A549 (cell line): ENCODE results near the gene GNG12. TPM values are rescaled to one million over a fixed set of nuclear protein-coding genes. Genes with fewer than 3 reads are reported as not detected.
A peak's percentile ranks its signal among the peaks of the same experiment; 100 is the strongest.

ENCODE experiments used
- ATAC-seq, 2 experiments: fragments of 200-7000 bp in 1 of 2; fragments of >200 bp in 1 of 2; cut with Nextera tagmentation in 1 of 2; cut with Tn5 transposase in 1 of 2; 3 replicates each; pipeline versions ENCODE4 v1.8.0 to v1.9.1; 2018 to 2020; ENCODE audit warnings: mild to moderate bottlenecking in 1 of 2, moderate library complexity in 1 of 2
- CTCF ChIA-PET: fragments of 300-600 bp; sonication (Branson Sonifier 250); formaldehyde crosslinking; extraction: SDS; loops from one replicate; lab custom pipeline; 2021; ENCODE audit warnings: antibody characterized with exemption, inconsistent platforms; lab: Yijun Ruan, JAX
- POLR2A ChIA-PET: fragments of 350-600 bp; formaldehyde crosslinking; extraction: SDS; loops from one replicate; lab custom pipeline; 2021; ENCODE audit warnings: antibody characterized with exemption, inconsistent platforms; lab: Yijun Ruan, JAX
- DNase-seq, 2 experiments: peaks; one replicate each; pipeline versions ENCODE4 v3.0.0 to v3.0.0-alpha.2; 2011 to 2016; ENCODE audit warnings: low read depth in 1 of 2, low spot score in 1 of 2
- FAIRE-seq: peaks from 2 replicates; lab custom pipeline; 2011; peaks lifted over from hg19 to GRCh38; lab: Jason Lieb, UNC
- H3K27ac ChIP-seq, 2 experiments: fragments of >200 bp; sonication (Bioruptor Twin); formaldehyde crosslinking; 3 replicates each; pipeline ENCODE4 v1.5.1; 2016 to 2017
- H3K4me1 ChIP-seq: fragments of >200 bp; sonication (Bioruptor Twin); formaldehyde crosslinking; 3 replicates; pipeline ENCODE4 v1.6.1; 2016
- H3K4me2 ChIP-seq: fragments of >200 bp; sonication (Bioruptor Twin); formaldehyde crosslinking; 3 replicates; pipeline ENCODE4 v1.6.1; 2016
- H3K4me3 ChIP-seq: fragments of >200 bp; sonication (Bioruptor Twin); formaldehyde crosslinking; 3 replicates; pipeline ENCODE4 v1.5.1; 2016
- H3K9me3 ChIP-seq: fragments of >200 bp; sonication (Bioruptor Twin); formaldehyde crosslinking; 3 replicates; pipeline ENCODE4 v1.6.1; 2016
- CBX2 ChIP-seq: fragments of 200-600 bp; sonication (generic); IDR thresholded peaks from 2 replicates; pipeline ENCODE4 v1.6.1; 2016; ENCODE audit warnings: low read depth, mild to moderate bottlenecking, borderline replicate concordance
- CHD2 ChIP-seq: fragments of 150-350 bp; IDR thresholded peaks from 2 replicates; pipeline ENCODE4 v1.6.1; 2014; ENCODE audit warnings: low read length; ENCODE audit not compliant: partially characterized antibody
- E2F6 ChIP-seq: IDR thresholded peaks from 2 replicates; pipeline ENCODE4 v1.6.1; 2012; ENCODE audit warnings: low read depth, borderline replicate concordance
- HEYL ChIP-seq: fragments of 250-450 bp; sonication (Bioruptor Pico); IDR thresholded peaks from 2 replicates; pipeline ENCODE4 v1.8.0; 2021; ENCODE audit warnings: mild to moderate bottlenecking, moderate library complexity
- HOXA7 ChIP-seq: fragments of 250-450 bp; sonication (Bioruptor Pico); IDR thresholded peaks from 2 replicates; pipeline ENCODE4 v1.5.0; 2020; ENCODE audit warnings: mild to moderate bottlenecking, moderate library complexity
- JUN ChIP-seq, 2 experiments: fragments of >200 bp; sonication (Bioruptor Twin); formaldehyde crosslinking; IDR thresholded peaks; 2 replicates in 1 of 2; 3 replicates in 1 of 2; pipeline ENCODE4 v1.6.1; 2016 to 2017
- JUNB ChIP-seq: fragments of >200 bp; sonication (Bioruptor Twin); formaldehyde crosslinking; IDR thresholded peaks from 2 replicates; pipeline ENCODE4 v1.6.1; 2016
- MAFK ChIP-seq: fragments of 450-650 bp; IDR thresholded peaks from 2 replicates; pipeline ENCODE4 v1.6.1; 2014; ENCODE audit not compliant: partially characterized antibody
- MAX ChIP-seq: IDR thresholded peaks from 2 replicates; pipeline ENCODE4 v1.6.1; 2012
- PHF8 ChIP-seq: fragments of 200-600 bp; sonication (generic); IDR thresholded peaks from 2 replicates; pipeline ENCODE4 v1.6.1; 2016; ENCODE audit warnings: low read depth, mild to moderate bottlenecking, antibody characterized with exemption, moderate library complexity, borderline replicate concordance
- RARB ChIP-seq: fragments of 250-450 bp; sonication (Bioruptor Pico); IDR thresholded peaks from 2 replicates; pipeline ENCODE4 v1.8.0; 2021; ENCODE audit warnings: mild to moderate bottlenecking, moderate library complexity
- RCOR1 ChIP-seq: fragments of 150-350 bp; IDR thresholded peaks from 2 replicates; pipeline ENCODE4 v1.6.1; 2014; ENCODE audit warnings: antibody characterized with exemption, low read length, low read depth
- REST ChIP-seq: fragments of 200-600 bp; sonication (generic); IDR thresholded peaks from 2 replicates; pipeline ENCODE4 v1.6.1; 2016; ENCODE audit warnings: antibody characterized with exemption, mild to moderate bottlenecking, moderate library complexity
- RFX5 ChIP-seq: fragments of 450-650 bp; IDR thresholded peaks from 2 replicates; pipeline ENCODE4 v1.7.1; 2014; ENCODE audit warnings: antibody characterized with exemption, mild to moderate bottlenecking, moderate library complexity
- SREBF2 ChIP-seq: fragments of 450-650 bp; IDR thresholded peaks from 2 replicates; pipeline ENCODE4 v1.6.1; 2014; ENCODE audit warnings: mild to moderate bottlenecking, moderate library complexity
- ZNF302 ChIP-seq: fragments of 250-450 bp; sonication (Bioruptor Pico); IDR thresholded peaks from 2 replicates; pipeline ENCODE4 v1.9.0; 2021; ENCODE audit warnings: inconsistent platforms, mild to moderate bottlenecking, moderate library complexity
- WGBS: methylation state at CpG from one replicate; pipeline ENCODE4 v1.1.6; 2017; ENCODE audit errors: missing lambda C conversion rate; 5-methylcytosine and 5-hydroxymethylcytosine counted together
- polyA plus RNA-seq, 4 experiments: library from polyadenylated mRNA; depleted of rRNA in 3 of 4; stranded (reverse); fragments of >200 nt; fragmentation: RNase III in 1 of 4; extraction: RNeasy Plus Mini Kit Qiagen cat#74134 plus additional on column Dnase treatment in 1 of 4; gene quantifications; 2 replicates in 3 of 4; 3 replicates in 1 of 4; pipeline ENCODE4 v1.2.3, GENCODE V29; 2011 to 2017
- TF ChIP-seq, protein P1 (sequence below): fragments of >200 bp; sonication (Bioruptor Twin); formaldehyde crosslinking; IDR thresholded peaks from 3 replicates; pipeline ENCODE4 v1.6.1; 2016

The GNG12 gene
- polyA plus RNA-seq, 2 of the 4 experiments (the other 2 are of a cell fraction) = 91.8 to 132 TPM

DNA sequence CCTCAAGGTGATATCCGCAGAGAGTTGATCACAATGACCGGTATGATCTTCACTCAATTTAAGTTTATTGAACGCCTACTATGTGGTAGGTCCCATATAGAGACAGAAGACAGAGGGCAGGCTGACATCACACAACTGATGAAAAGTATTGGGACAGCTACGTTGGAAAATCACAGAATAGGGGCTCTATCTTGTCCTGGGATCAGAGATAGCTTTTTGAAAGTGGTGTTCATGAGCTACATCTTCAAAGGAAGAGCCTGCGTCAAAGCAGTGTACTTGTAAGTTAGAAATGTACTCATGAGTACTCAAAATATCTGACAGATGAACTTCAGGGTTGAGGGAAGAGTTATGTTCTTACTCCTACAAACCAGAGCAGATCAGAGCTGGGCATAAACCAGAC is 93.9 kb downstream of the GNG12 start:
- WGBS = 87% methylated on average over 5 of the region's 5 CpGs
- H3K4me2 ChIP-seq = no peak overlapping the region
- no peaks in the 10 kb centered on the region for H3K9me3 ChIP-seq
- POLR2A ChIA-PET = no interaction called here
- FAIRE-seq (no peak), DNase-seq (no peak), ATAC-seq (no peak)
- H3K4me3 ChIP-seq = no peak overlapping the region
- CTCF ChIA-PET = interaction anchor here (1.0 to 2.2 kb wide), 2 partner anchors 21 to 204 kb away, joined by 3 to 9 read pairs; no protein-coding TSS in a partner anchor
- H3K4me1 ChIP-seq = peaks cover 58% of the 10 kb centered on the region
- TF ChIP-seq, protein P1, sequence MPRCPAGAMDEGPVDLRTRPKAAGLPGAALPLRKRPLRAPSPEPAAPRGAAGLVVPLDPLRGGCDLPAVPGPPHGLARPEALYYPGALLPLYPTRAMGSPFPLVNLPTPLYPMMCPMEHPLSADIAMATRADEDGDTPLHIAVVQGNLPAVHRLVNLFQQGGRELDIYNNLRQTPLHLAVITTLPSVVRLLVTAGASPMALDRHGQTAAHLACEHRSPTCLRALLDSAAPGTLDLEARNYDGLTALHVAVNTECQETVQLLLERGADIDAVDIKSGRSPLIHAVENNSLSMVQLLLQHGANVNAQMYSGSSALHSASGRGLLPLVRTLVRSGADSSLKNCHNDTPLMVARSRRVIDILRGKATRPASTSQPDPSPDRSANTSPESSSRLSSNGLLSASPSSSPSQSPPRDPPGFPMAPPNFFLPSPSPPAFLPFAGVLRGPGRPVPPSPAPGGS = no peak
- no peak for TF ChIP-seq ZNF302 (CRISPR knock-in tag)
- TF ChIP-seq CHD2 = no peak
- TF ChIP-seq REST = no peak
- TF ChIP-seq PHF8 = no peak
- peak overlapping the region in 1 of 2 experiments; percentile 35; a peak in 2 of 6 replicates for H3K27ac ChIP-seq

- TF ChIP-seq E2F6 (no peak), REST (no peak), HOXA7 (CRISPR knock-in tag) (no peak), RARB (CRISPR knock-in tag) (no peak)
- ATAC-seq (no peak), DNase-seq (no peak), FAIRE-seq (no peak)
- 94% methylated on average over 4 of the region's 4 CpGs for WGBS
- no peak overlapping the region for H3K4me3 ChIP-seq
- H3K27ac ChIP-seq = peak overlapping the region; percentile 9 to 35; a peak in 4 of 6 replicates
- H3K4me1 ChIP-seq = peaks cover 58% of the 10 kb centered on the region
- H3K9me3 ChIP-seq = no peaks in the 10 kb centered on the region
- ChIA-PET CTCF (interaction anchor here (0.7 to 2.2 kb wide), 2 partner anchors 203 to 238 kb away, joined by 3 to 9 read pairs; no protein-coding TSS in a partner anchor), POLR2A (interaction anchor here (1.4 kb wide), 1 partner anchor 53 kb away, joined by 5 read pairs; the partner anchor contains the start of gene GADD45A)
- no peak overlapping the region for H3K4me2 ChIP-seq
These were observed 94.9 kb downstream of the GNG12 start for GRCh38 chr1:67738401-67738800.

- 97% methylated on average over 3 of the region's 3 CpGs for WGBS
- ATAC-seq (no peak), FAIRE-seq (no peak), DNase-seq (no peak)
- ChIA-PET CTCF (interaction anchor here (0.7 to 2.2 kb wide), 3 partner anchors 23 to 238 kb away, joined by 3 to 9 read pairs (median 4); no protein-coding TSS in a partner anchor), POLR2A (interaction anchor here (1.4 kb wide), 1 partner anchor 53 kb away, joined by 5 read pairs; the partner anchor contains the start of gene GADD45A)
- Histone ChIP-seq H3K4me2 (no peak overlapping the region), H3K4me1 (peaks cover 58% of the 10 kb centered on the region), H3K4me3 (no peak overlapping the region), H3K9me3 (no peaks in the 10 kb centered on the region), H3K27ac (peak overlapping the region in 1 of 2 experiments; percentile 76; a peak in 2 of 6 replicates)
- TF ChIP-seq HEYL (CRISPR knock-in tag) (no peak), RARB (CRISPR knock-in tag) (no peak), JUNB (no peak), JUN (IDR thresholded peaks at IDR 0.05) (no peak), HOXA7 (CRISPR knock-in tag) (no peak), MAFK (no peak), REST (no peak), SREBF2 (no peak), RFX5 (no peak), MAX (no peak), RCOR1 (no peak), CBX2 (no peak)
These were observed 95.4 kb downstream of the GNG12 start for GRCh38 chr1:67737875-67738274.
